NCI-H2227 (cell line): ENCODE measurements around the gene TBC1D5.

Source experiments
- DNase-seq: peaks from one replicate; lab custom pipeline; 2025; ENCODE audit not compliant: unreplicated experiment; lab: John Stamatoyannopoulos, UW

The TBC1D5 gene

GRCh38 chr3:17602126-17602525 is 140.3 kb downstream of the TBC1D5 start:
- DNase-seq: no peak

GRCh38 chr3:17592956-17593355 is 149.5 kb downstream of the TBC1D5 start:
- no peak for DNase-seq

GRCh38 chr3:17590465-17590864 is 152.0 kb downstream of the TBC1D5 start:
- DNase-seq: no peak

GRCh38 chr3:17589888-17590287 is 152.5 kb downstream of the TBC1D5 start:
- no peak for DNase-seq

GRCh38 chr3:17588422-17588821 is 154.0 kb downstream of the TBC1D5 start:
- DNase-seq: no peak

GRCh38 chr3:17585394-17586325 is 156.8 kb downstream of the TBC1D5 start:
- DNase-seq: no peak

GRCh38 chr3:17584066-17584465 is 158.4 kb downstream of the TBC1D5 start:
- no peak for DNase-seq

- DNase-seq: no peak
Observed at GRCh38 chr3:17583530-17583929, 158.9 kb downstream of the TBC1D5 start.

- no peak for DNase-seq
Observed at GRCh38 chr3:17581421-17582080, 160.9 kb downstream of the TBC1D5 start.

- DNase-seq: no peak
Observed at GRCh38 chr3:17580901-17581300, 161.5 kb downstream of the TBC1D5 start.

GRCh38 chr3:17579289-17580031 is 163.0 kb downstream of the TBC1D5 start:
- DNase-seq: no peak

GRCh38 chr3:17577796-17578520 is 164.5 kb downstream of the TBC1D5 start:
- DNase-seq: no peak

- no peak for DNase-seq
Observed at GRCh38 chr3:17573396-17573795, 169.0 kb downstream of the TBC1D5 start.

- no peak for DNase-seq
Observed at GRCh38 chr3:17571686-17572085, 170.7 kb downstream of the TBC1D5 start.

- no peak for DNase-seq
Observed at GRCh38 chr3:17562845-17563244, 179.6 kb downstream of the TBC1D5 start.

- DNase-seq: no peak
Observed at GRCh38 chr3:17558565-17558964, 183.9 kb downstream of the TBC1D5 start.

GRCh38 chr3:17557749-17558463 is 184.5 kb downstream of the TBC1D5 start:
- no peak for DNase-seq

- DNase-seq: no peak
Observed at GRCh38 chr3:17555525-17555924, 186.9 kb downstream of the TBC1D5 start.

- no peak for DNase-seq
Observed at GRCh38 chr3:17554078-17554477, 188.4 kb downstream of the TBC1D5 start.

GRCh38 chr3:17553080-17553479 is 189.4 kb downstream of the TBC1D5 start:
- no peak for DNase-seq
